CD4-positive, alpha-beta T cell treated with Interleukin-4 for 4 hours (primary cell): ENCODE results near the gene FSIP1.

Source experiments
- DNase-seq: peaks from one replicate; pipeline ENCODE4 v3.0.0-alpha.2; 2020

Gene FSIP1

GRCh38 chr15:39580117-39580484, 202.5 kb downstream of the FSIP1 start:
- DNase-seq = peak; percentile 84

GRCh38 chr15:39579487-39580116, 203.0 kb downstream of the FSIP1 start:
- no peak for DNase-seq

- DNase-seq = no peak
Measured at GRCh38 chr15:39578851-39579486, 203.7 kb downstream of the FSIP1 start.

- DNase-seq = no peak
Measured at GRCh38 chr15:39575180-39575579, 207.5 kb downstream of the FSIP1 start.

- no peak for DNase-seq
Measured at GRCh38 chr15:39574427-39574826, 208.2 kb downstream of the FSIP1 start.

GRCh38 chr15:39573844-39574243, 208.8 kb downstream of the FSIP1 start:
- DNase-seq = no peak

GRCh38 chr15:39573287-39573686, 209.4 kb downstream of the FSIP1 start:
- DNase-seq = no peak

- no peak for DNase-seq
Measured at GRCh38 chr15:39565851-39566250, 216.8 kb downstream of the FSIP1 start.

GRCh38 chr15:39564972-39565665, 217.5 kb downstream of the FSIP1 start:
- no peak for DNase-seq

- no peak for DNase-seq
Measured at GRCh38 chr15:39558421-39558820, 224.2 kb downstream of the FSIP1 start.

GRCh38 chr15:39556461-39556860, 226.2 kb downstream of the FSIP1 start:
- DNase-seq = no peak

GRCh38 chr15:39555885-39556284, 226.8 kb downstream of the FSIP1 start:
- no peak for DNase-seq

- no peak for DNase-seq
Measured at GRCh38 chr15:39554746-39555387, 227.8 kb downstream of the FSIP1 start.

- DNase-seq = no peak
Measured at GRCh38 chr15:39553947-39554693, 228.5 kb downstream of the FSIP1 start.

GRCh38 chr15:39552556-39552955, 230.1 kb downstream of the FSIP1 start:
- no peak for DNase-seq

GRCh38 chr15:39551476-39551875, 231.2 kb downstream of the FSIP1 start:
- DNase-seq = no peak
